Measurements from ENCODE around the gene ZFYVE9. TPM values are rescaled to one million over a fixed set of nuclear protein-coding genes. Genes with fewer than 3 reads are reported as not detected.
A peak's percentile ranks its signal among the peaks of the same experiment; 100 is the strongest.
"Not testable (repeated sequence)": the region's sequence is repeated elsewhere in the genome, so short reads cannot be mapped to it uniquely, and the experiment has no call there.

The ZFYVE9 gene
- total RNA-seq, 1 donor = 6.6 TPM

DNA sequence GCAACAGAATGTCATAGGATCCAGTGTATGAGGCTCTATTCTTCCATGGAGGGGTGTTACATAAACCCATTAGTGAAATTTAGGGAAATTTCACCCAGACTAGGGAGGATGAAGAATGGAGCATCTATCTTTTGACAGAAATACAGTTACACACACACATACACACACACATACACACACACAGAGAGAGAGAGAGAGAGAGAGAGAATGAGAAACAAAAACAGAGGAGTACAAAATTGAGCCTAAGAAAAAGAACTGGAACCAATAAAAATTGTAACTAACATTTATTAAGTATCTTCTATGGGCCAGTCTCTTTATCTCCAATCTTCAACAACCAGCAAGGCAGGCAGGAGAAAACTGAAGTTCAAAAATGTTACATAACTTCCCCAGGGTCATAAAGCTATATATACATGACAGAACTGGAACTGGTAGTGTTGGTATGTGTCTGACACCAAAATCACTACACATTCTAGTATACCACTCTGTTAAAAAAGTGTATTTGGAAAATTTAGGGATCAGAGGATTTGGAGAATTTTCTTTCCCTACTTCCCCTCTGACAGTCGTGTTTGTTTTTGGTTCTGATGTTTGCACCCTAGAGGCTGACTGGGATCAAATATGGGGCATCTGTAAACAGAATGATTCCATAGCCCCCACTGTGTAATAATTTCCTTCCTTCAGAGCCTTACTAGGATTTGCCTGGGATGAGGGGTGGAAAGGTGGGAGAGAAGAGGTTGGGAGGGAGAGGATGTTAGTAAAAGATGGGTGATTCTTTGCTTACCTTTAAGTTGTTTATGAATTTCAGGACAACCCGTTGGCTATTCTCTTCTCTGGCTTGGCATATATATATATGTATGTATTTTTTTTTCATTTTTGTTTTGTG, 1.0 kb upstream of the ZFYVE9 start:
- Histone ChIP-seq H3K4me3 (ENCODE audit: low read length) (no peak overlapping the region), H3K9me3 (ENCODE audit: low read depth, low read length) (no peaks in the 10 kb centered on the region), H3K4me1 (ENCODE audit: insufficient read depth, low read length) (peaks cover 33% of the 10 kb centered on the region), H3K27me3 (ENCODE audit: insufficient read depth, low read length) (peaks cover 44% of the 10 kb centered on the region)

DNA sequence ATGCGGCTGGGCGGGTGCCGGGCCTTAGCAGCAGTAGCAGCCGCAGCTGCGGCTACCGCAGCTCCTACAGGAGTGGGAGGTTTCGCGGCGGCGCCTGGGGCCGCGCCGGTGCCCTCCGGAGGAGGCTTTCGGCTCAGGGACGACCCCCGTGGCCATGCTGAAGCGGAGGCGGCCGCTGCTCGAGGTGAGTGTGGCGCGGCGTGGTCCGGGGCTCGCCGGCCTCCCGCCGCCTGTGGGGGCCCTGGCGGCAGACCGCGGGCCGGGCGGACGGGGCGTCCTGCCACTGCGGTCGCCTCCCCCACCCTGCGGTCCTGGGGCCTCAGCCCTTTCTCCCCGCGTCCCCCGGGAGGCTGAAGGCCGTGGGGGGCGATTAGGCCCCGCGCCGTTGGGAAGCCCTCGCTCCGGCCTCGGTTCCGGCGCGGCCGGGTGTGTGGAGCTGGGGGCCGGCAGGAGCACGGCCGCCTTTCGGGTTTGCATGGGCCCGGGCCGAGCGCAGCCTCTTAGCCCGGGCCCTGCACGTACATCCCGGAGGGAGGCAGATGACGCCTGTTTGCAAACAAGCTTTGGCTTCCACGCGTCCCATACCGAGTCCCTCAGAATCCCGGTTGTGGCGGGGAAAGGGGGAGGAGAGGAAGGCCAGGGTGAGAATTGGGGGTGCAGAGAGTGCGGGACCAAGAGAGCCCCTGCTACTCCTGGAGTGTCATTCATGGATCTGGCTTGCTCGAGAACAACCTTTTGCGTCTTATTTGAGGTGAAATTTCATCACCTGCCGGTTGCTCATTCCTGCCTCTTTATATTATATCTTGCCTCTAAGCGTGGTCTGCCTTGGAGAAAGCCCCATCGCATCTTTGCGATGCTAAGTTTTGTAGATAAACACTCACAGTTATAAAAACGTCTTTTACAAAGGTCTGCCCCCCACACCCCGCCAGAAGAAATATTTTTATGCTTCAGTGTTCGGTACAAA, 613 bp downstream of the ZFYVE9 start:
- H3K4me3 ChIP-seq (ENCODE audit: low read length) = peak overlapping the region; percentile 56
- peaks cover 51% of the 10 kb centered on the region for H3K27me3 ChIP-seq (ENCODE audit: insufficient read depth, low read length)
- H3K9me3 ChIP-seq (ENCODE audit: low read depth, low read length) = no peaks in the 10 kb centered on the region
- peaks cover 33% of the 10 kb centered on the region for H3K4me1 ChIP-seq (ENCODE audit: insufficient read depth, low read length)

GRCh38 chr1:52145137-52145536, 3.2 kb downstream of the ZFYVE9 start:
- Histone ChIP-seq H3K4me1 (ENCODE audit: insufficient read depth, low read length) (peaks cover 22% of the 10 kb centered on the region), H3K4me3 (ENCODE audit: low read length) (no peak overlapping the region), H3K27me3 (ENCODE audit: insufficient read depth, low read length) (peaks cover 49% of the 10 kb centered on the region), H3K9me3 (ENCODE audit: low read depth, low read length) (no peaks in the 10 kb centered on the region)

DNA sequence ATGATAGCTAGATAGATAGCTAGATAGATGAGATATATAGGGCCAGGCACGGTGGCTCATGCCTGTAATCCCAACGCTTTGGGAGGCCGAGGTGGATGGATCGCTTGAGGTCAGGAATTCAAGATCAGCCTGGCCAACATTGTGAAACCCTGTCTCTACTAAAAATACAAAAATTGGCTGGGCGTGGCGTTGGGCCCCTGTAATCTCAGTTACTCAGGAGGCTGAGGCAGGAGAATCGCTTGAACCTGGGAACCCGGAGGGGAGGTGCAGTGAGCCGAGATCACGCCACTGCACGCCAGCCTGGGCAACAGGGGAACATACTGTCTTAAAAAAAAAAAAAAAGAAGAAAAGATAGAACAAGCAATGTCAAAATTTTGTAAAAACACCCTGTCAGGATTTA, 8.6 kb downstream of the ZFYVE9 start:
- H3K27me3 ChIP-seq (ENCODE audit: insufficient read depth, low read length); H3K4me1 ChIP-seq (ENCODE audit: insufficient read depth, low read length); H3K9me3 ChIP-seq (ENCODE audit: low read depth, low read length): not testable (repeated sequence)

GRCh38 chr1:52150946-52151345, 9.1 kb downstream of the ZFYVE9 start:
- Histone ChIP-seq H3K27me3 (ENCODE audit: insufficient read depth, low read length) (peaks cover 8% of the 10 kb centered on the region), H3K4me1 (ENCODE audit: insufficient read depth, low read length) (no peaks in the 10 kb centered on the region), H3K9me3 (ENCODE audit: low read depth, low read length) (no peaks in the 10 kb centered on the region), H3K4me3 (ENCODE audit: low read length) (no peak overlapping the region)

More for the DNA sequence above, 8.6 kb downstream of the ZFYVE9 start:
- not testable (repeated sequence) for H3K4me3 ChIP-seq (ENCODE audit: low read length)

DNA sequence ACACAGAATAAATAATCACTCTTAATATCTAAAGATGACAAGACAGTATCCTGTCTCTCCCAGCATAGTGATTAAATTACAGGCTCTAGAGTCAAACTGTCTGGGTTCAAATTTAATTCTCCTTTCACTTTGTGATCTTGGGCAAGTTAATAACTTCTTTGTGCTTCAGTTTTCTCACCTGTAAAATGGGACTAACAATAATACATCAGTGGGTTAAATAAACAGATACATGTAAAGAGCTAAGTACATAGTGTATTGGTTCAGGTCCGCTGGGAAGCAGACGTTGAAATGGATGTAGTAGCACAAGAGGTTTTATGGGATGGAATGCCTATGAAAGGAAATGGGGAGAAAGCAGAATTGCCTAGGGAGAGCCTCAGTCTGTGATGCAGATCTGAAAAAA, 10.7 kb downstream of the ZFYVE9 start:
- no peaks in the 10 kb centered on the region for H3K4me1 ChIP-seq (ENCODE audit: insufficient read depth, low read length)

GRCh38 chr1:52153010-52153409, 11.1 kb downstream of the ZFYVE9 start:
- Histone ChIP-seq H3K27me3 (ENCODE audit: insufficient read depth, low read length) (no peaks in the 10 kb centered on the region), H3K4me1 (ENCODE audit: insufficient read depth, low read length) (no peaks in the 10 kb centered on the region), H3K9me3 (ENCODE audit: low read depth, low read length) (no peaks in the 10 kb centered on the region), H3K4me3 (ENCODE audit: low read length) (no peak overlapping the region)

More for the DNA sequence above, 10.7 kb downstream of the ZFYVE9 start:
- H3K9me3 ChIP-seq (ENCODE audit: low read depth, low read length) = no peaks in the 10 kb centered on the region
- peaks cover under 1% of the 10 kb centered on the region for H3K27me3 ChIP-seq (ENCODE audit: insufficient read depth, low read length)
- H3K4me3 ChIP-seq (ENCODE audit: low read length) = no peak overlapping the region

- H3K27me3 ChIP-seq (ENCODE audit: insufficient read depth, low read length) = no peaks in the 10 kb centered on the region
- H3K9me3 ChIP-seq (ENCODE audit: low read depth, low read length) = no peaks in the 10 kb centered on the region
- H3K4me3 ChIP-seq (ENCODE audit: low read length) = no peak overlapping the region
- no peaks in the 10 kb centered on the region for H3K4me1 ChIP-seq (ENCODE audit: insufficient read depth, low read length)
Observed at GRCh38 chr1:52153898-52154297, 12.0 kb downstream of the ZFYVE9 start.

DNA sequence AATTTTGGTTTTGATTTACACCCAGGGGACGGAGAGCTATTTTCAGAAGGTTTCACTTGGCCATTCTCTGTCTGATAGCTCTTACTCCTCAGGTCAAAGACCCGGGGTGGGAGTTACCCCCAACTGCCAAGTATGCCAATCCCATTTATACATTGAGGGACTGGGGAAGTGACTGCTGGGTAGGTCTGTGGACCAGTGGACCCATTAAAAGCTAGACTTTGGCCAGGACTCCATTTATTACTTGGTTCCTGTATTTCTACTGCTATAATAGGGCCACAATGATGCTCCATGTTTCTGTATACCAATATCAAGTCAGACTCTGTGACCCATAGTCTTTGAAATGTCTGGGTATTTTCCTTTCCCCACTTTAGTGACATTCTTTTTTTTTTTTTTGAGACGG, 14.6 kb downstream of the ZFYVE9 start:
- Histone ChIP-seq H3K9me3 (ENCODE audit: low read depth, low read length) (no peaks in the 10 kb centered on the region), H3K4me1 (ENCODE audit: insufficient read depth, low read length) (no peaks in the 10 kb centered on the region), H3K4me3 (ENCODE audit: low read length) (no peak overlapping the region), H3K27me3 (ENCODE audit: insufficient read depth, low read length) (no peaks in the 10 kb centered on the region)

DNA sequence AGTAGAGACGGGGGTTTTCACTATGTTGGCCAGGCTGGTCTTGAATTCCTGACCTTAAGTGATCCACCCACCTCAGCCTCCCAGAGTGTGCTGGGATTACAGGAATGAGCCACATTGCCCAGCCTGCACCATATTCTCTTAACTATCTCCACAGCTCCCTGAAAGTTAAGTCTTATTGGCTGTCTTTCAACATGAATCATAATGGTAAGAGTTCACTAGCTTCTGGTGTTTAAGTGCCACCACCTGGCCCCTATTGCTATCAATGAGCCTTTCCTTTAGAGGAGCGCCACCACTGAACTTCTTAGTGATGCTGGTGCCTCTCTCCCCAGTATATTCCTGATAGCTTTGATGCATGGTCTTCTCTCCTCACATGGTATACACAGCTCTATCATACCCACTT, 15.7 kb downstream of the ZFYVE9 start:
- Histone ChIP-seq H3K9me3 (ENCODE audit: low read depth, low read length) (no peaks in the 10 kb centered on the region), H3K27me3 (ENCODE audit: insufficient read depth, low read length) (no peaks in the 10 kb centered on the region), H3K4me1 (ENCODE audit: insufficient read depth, low read length) (no peaks in the 10 kb centered on the region), H3K4me3 (ENCODE audit: low read length) (no peak overlapping the region)

DNA sequence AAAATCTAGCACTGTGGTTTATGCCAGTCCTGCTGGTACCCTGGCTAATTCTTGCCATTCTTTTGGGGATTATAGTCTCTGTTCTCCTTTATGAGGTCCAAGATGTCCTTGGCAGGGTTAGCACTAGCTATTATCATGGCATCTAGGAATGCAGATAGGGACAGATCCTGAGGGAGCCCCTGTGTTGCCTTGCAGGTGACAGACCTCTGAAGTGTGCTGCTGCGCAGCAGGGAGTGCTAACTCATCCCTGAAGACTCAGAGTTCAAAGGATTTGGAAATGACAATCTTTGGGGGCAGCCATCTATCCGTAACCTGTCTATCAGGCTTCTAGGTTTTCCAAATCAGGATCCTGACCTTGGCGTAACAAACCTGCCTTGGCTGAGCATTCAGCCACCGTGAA, 16.3 kb downstream of the ZFYVE9 start:
- Histone ChIP-seq H3K4me3 (ENCODE audit: low read length) (no peak overlapping the region), H3K27me3 (ENCODE audit: insufficient read depth, low read length) (no peaks in the 10 kb centered on the region), H3K9me3 (ENCODE audit: low read depth, low read length) (no peaks in the 10 kb centered on the region), H3K4me1 (ENCODE audit: insufficient read depth, low read length) (no peaks in the 10 kb centered on the region)

DNA sequence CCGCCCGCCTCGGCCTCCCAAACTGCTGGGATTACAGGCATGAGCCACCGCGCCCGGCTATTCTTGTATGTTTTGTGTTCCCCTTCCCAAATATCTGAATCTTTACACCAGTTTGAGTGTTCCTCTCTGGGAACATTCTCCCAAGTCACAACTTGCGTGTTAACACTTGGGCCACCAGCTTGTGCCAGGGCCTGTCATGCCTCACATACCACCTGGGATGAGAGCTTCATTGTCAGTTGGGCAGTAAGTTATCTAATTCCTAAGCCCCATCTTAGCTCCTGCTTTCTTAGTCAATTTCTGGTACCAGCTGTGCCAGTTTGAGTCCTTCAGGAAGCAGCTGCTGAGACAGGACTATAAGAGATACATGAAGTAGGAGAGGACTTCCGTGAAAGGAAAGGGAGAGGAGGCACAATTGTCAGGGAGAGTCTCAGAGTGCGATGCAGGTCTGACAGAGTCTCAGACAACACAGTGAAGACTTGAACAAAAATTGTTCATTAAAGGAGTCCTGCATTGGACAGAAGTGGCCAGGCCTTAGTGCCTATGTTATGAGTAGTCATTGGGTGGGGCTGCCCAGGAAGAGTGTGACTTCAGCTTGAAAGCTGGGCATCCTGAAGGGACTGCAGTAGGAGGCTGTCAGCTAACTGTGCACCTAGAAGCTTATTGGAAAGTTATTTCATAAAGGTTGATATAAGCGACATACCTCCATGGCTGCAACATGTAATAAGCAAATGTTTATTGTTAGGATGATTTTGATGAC, 17.3 kb downstream of the ZFYVE9 start:
- Histone ChIP-seq H3K4me1 (ENCODE audit: insufficient read depth, low read length) (no peaks in the 10 kb centered on the region), H3K4me3 (ENCODE audit: low read length) (no peak overlapping the region), H3K9me3 (ENCODE audit: low read depth, low read length) (no peaks in the 10 kb centered on the region), H3K27me3 (ENCODE audit: insufficient read depth, low read length) (no peaks in the 10 kb centered on the region)

DNA sequence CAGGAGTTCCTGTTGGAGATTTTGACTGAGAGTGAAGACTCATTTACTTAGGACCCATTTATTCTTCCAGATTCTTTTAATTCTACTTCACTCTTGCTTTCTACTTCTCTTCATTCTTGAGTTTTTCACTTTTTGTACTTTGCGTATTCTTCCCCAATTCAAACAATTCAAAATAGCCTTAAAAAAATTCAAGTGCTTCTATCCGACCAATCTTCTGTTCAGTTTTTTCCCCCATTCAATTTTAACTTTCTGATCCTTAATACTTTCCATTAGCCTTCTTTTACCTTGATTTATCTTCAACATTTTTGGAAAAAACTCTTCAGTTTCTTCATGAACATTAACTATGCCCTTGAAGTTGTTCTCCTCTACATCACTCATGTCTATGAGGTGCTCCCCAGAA, 21.1 kb downstream of the ZFYVE9 start:
- Histone ChIP-seq H3K4me1 (ENCODE audit: insufficient read depth, low read length) (no peaks in the 10 kb centered on the region), H3K27me3 (ENCODE audit: insufficient read depth, low read length) (no peaks in the 10 kb centered on the region), H3K4me3 (ENCODE audit: low read length) (no peak overlapping the region), H3K9me3 (ENCODE audit: low read depth, low read length) (no peaks in the 10 kb centered on the region)

DNA sequence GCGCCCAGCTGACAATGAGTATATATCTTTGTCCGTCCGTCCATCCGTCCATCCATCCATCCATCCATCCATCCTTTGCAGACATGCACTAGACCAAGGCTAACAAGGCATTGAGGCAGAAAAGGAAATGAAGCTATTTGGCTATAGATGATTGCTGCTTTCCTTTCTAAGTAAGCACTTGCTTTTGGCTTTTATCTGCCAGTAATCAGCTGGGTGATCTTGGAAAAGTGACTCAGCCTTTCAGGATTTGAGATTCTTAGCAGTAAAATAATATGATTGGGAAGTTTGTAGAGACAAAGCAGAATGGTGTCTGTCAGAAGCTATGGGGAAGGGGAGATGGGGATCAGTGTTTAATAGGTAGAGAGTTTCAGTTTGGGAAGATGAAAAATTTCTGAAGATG, 22.7 kb downstream of the ZFYVE9 start:
- H3K9me3 ChIP-seq (ENCODE audit: low read depth, low read length) = no peaks in the 10 kb centered on the region
- no peaks in the 10 kb centered on the region for H3K27me3 ChIP-seq (ENCODE audit: insufficient read depth, low read length)
- H3K4me1 ChIP-seq (ENCODE audit: insufficient read depth, low read length) = no peaks in the 10 kb centered on the region
- no peak overlapping the region for H3K4me3 ChIP-seq (ENCODE audit: low read length)

Measured in mononuclear cell (primary cell).